K562 (cell line): ENCODE measurements around the gene COX5A. TPM values are rescaled to one million over a fixed set of nuclear protein-coding genes. Genes with fewer than 3 reads are reported as not detected.

Source experiments
- FUS ChIP-seq: fragments of 200-400 bp; formaldehyde crosslinking; optimal IDR thresholded peaks from 2 replicates; pipeline ENCODE3; 2017; ENCODE audit warnings: low read depth, low read length
- POLR2B ChIP-seq: fragments of 450-650 bp; IDR thresholded peaks from 2 replicates; pipeline ENCODE4 v1.6.1; 2018; ENCODE audit warnings: low read depth; ENCODE audit not compliant: partially characterized antibody
- SRSF3 ChIP-seq: fragments of 200-400 bp; formaldehyde crosslinking; IDR thresholded peaks from 2 replicates; pipeline ENCODE4 v1.6.1; 2016; ENCODE audit warnings: mild to moderate bottlenecking, low read length, moderate library complexity; ENCODE audit not compliant: insufficient read depth
- ZNF12 ChIP-seq: sonication (generic); formaldehyde crosslinking; IDR thresholded peaks from 2 replicates; pipeline ENCODE4 v1.4.0; 2020; ENCODE audit warnings: mild to moderate bottlenecking, missing genetic modification reagents
- ZNF121 ChIP-seq: sonication (generic); formaldehyde crosslinking; conservative IDR thresholded peaks from 2 replicates; pipeline ENCODE4 v1.8.0; 2022; ENCODE audit warnings: missing genetic modification reagents
- polyA plus RNA-seq, 8 experiments: library from polyadenylated mRNA; depleted of rRNA in 4 of 8; stranded (reverse) in 5 of 8; unstranded in 3 of 8; fragments of >200 nt; fragmentation: Nextera tagmentation in 2 of 8; fragmentation: Illumina TruSeq in 1 of 8; extraction: Ambion mirVana in 2 of 8; extraction: Trizol in 1 of 8; gene quantifications; 2 replicates each; pipeline versions ENCODE4 v1.2.1 to v1.2.3, GENCODE V29; 2011 to 2014; ENCODE audit warnings: inconsistent platforms in 1 of 8, missing spikeins in 1 of 8
- total RNA-seq, 7 experiments: library from RNA; depleted of rRNA in 6 of 7; stranded (reverse); fragments of >200 nt in 6 of 7; fragmentation: Illumina TruSeq in 2 of 7; extraction: Trizol in 2 of 7; gene quantifications; 2 replicates each; pipeline versions ENCODE4 v1.2.1 to v1.2.3, GENCODE V29; 2011 to 2021; ENCODE audit warnings: low replicate concordance in 1 of 7
- TF ChIP-seq, protein P1 (sequence below): fragments of 450-650 bp; IDR thresholded peaks from 2 replicates; pipeline ENCODE4 v1.6.1; 2016; ENCODE audit warnings: mild to moderate bottlenecking, moderate library complexity
- TF ChIP-seq, protein P2 (sequence below): IDR thresholded peaks from 3 replicates; pipeline ENCODE4 v1.6.1; 2011; ENCODE audit warnings: borderline replicate concordance, mild to moderate bottlenecking, moderate library complexity; ENCODE audit not compliant: insufficient read length; ENCODE audit errors: extremely low read depth
- TF ChIP-seq, protein P3 (sequence below): IDR thresholded peaks from 2 replicates; pipeline ENCODE4 v1.6.1; 2016; ENCODE audit warnings: missing genetic modification characterization, missing compliant biosample characterization
- TF ChIP-seq, protein P4 (sequence below), 2 experiments: IDR thresholded peaks; 2 replicates each; pipeline ENCODE4 v1.6.1; 2011; ENCODE audit warnings: borderline replicate concordance in 1 of 2, control low read depth in 1 of 2, low read depth in 1 of 2, low read length in 1 of 2, mild to moderate bottlenecking in 1 of 2, mixed read lengths in 1 of 2, moderate library complexity in 1 of 2; ENCODE audit not compliant: insufficient read depth in 1 of 2, insufficient read length in 1 of 2, poor library complexity in 1 of 2, severe bottlenecking in 1 of 2; ENCODE audit errors: extremely low read depth in 1 of 2

Gene COX5A
- total and polyA plus RNA-seq, 9 of the 15 experiments (the other 6 are each of a cell fraction or from before 2014, with no cell fraction given), result 86.8 to 553 (median 371) TPM

DNA sequence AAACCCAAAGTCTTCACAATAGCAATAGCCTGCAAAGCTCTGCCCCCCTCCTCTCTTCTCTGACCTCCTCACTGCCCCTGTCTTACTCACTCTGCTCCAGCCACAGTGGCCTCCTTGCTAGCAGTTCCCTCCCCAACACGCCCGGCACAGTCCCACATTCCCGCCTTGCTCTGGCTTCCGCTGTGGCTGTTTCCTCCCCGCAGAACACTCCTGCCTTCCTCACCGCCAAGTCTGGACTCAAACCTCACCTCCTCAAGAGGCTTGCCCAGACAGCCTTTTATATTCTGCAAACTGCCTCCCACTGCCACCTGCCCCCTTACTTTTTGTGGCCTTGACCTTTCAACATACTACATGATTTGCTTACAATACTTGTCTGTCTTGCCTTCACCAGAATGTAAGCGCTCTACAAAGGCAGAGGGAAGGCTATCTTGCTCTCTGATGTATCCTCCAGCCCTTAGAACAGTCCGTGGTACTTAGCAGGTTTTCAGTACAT, 48.4 kb downstream of the COX5A start (continued):
- TF ChIP-seq, protein P1, sequence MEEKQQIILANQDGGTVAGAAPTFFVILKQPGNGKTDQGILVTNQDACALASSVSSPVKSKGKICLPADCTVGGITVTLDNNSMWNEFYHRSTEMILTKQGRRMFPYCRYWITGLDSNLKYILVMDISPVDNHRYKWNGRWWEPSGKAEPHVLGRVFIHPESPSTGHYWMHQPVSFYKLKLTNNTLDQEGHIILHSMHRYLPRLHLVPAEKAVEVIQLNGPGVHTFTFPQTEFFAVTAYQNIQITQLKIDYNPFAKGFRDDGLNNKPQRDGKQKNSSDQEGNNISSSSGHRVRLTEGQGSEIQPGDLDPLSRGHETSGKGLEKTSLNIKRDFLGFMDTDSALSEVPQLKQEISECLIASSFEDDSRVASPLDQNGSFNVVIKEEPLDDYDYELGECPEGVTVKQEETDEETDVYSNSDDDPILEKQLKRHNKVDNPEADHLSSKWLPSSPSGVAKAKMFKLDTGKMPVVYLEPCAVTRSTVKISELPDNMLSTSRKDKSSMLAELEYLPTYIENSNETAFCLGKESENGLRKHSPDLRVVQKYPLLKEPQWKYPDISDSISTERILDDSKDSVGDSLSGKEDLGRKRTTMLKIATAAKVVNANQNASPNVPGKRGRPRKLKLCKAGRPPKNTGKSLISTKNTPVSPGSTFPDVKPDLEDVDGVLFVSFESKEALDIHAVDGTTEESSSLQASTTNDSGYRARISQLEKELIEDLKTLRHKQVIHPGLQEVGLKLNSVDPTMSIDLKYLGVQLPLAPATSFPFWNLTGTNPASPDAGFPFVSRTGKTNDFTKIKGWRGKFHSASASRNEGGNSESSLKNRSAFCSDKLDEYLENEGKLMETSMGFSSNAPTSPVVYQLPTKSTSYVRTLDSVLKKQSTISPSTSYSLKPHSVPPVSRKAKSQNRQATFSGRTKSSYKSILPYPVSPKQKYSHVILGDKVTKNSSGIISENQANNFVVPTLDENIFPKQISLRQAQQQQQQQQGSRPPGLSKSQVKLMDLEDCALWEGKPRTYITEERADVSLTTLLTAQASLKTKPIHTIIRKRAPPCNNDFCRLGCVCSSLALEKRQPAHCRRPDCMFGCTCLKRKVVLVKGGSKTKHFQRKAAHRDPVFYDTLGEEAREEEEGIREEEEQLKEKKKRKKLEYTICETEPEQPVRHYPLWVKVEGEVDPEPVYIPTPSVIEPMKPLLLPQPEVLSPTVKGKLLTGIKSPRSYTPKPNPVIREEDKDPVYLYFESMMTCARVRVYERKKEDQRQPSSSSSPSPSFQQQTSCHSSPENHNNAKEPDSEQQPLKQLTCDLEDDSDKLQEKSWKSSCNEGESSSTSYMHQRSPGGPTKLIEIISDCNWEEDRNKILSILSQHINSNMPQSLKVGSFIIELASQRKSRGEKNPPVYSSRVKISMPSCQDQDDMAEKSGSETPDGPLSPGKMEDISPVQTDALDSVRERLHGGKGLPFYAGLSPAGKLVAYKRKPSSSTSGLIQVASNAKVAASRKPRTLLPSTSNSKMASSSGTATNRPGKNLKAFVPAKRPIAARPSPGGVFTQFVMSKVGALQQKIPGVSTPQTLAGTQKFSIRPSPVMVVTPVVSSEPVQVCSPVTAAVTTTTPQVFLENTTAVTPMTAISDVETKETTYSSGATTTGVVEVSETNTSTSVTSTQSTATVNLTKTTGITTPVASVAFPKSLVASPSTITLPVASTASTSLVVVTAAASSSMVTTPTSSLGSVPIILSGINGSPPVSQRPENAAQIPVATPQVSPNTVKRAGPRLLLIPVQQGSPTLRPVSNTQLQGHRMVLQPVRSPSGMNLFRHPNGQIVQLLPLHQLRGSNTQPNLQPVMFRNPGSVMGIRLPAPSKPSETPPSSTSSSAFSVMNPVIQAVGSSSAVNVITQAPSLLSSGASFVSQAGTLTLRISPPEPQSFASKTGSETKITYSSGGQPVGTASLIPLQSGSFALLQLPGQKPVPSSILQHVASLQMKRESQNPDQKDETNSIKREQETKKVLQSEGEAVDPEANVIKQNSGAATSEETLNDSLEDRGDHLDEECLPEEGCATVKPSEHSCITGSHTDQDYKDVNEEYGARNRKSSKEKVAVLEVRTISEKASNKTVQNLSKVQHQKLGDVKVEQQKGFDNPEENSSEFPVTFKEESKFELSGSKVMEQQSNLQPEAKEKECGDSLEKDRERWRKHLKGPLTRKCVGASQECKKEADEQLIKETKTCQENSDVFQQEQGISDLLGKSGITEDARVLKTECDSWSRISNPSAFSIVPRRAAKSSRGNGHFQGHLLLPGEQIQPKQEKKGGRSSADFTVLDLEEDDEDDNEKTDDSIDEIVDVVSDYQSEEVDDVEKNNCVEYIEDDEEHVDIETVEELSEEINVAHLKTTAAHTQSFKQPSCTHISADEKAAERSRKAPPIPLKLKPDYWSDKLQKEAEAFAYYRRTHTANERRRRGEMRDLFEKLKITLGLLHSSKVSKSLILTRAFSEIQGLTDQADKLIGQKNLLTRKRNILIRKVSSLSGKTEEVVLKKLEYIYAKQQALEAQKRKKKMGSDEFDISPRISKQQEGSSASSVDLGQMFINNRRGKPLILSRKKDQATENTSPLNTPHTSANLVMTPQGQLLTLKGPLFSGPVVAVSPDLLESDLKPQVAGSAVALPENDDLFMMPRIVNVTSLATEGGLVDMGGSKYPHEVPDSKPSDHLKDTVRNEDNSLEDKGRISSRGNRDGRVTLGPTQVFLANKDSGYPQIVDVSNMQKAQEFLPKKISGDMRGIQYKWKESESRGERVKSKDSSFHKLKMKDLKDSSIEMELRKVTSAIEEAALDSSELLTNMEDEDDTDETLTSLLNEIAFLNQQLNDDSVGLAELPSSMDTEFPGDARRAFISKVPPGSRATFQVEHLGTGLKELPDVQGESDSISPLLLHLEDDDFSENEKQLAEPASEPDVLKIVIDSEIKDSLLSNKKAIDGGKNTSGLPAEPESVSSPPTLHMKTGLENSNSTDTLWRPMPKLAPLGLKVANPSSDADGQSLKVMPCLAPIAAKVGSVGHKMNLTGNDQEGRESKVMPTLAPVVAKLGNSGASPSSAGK, result peak; percentile 73
- TF ChIP-seq, protein P2, sequence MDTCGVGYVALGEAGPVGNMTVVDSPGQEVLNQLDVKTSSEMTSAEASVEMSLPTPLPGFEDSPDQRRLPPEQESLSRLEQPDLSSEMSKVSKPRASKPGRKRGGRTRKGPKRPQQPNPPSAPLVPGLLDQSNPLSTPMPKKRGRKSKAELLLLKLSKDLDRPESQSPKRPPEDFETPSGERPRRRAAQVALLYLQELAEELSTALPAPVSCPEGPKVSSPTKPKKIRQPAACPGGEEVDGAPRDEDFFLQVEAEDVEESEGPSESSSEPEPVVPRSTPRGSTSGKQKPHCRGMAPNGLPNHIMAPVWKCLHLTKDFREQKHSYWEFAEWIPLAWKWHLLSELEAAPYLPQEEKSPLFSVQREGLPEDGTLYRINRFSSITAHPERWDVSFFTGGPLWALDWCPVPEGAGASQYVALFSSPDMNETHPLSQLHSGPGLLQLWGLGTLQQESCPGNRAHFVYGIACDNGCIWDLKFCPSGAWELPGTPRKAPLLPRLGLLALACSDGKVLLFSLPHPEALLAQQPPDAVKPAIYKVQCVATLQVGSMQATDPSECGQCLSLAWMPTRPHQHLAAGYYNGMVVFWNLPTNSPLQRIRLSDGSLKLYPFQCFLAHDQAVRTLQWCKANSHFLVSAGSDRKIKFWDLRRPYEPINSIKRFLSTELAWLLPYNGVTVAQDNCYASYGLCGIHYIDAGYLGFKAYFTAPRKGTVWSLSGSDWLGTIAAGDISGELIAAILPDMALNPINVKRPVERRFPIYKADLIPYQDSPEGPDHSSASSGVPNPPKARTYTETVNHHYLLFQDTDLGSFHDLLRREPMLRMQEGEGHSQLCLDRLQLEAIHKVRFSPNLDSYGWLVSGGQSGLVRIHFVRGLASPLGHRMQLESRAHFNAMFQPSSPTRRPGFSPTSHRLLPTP, result no peak
- TF ChIP-seq, protein P3, sequence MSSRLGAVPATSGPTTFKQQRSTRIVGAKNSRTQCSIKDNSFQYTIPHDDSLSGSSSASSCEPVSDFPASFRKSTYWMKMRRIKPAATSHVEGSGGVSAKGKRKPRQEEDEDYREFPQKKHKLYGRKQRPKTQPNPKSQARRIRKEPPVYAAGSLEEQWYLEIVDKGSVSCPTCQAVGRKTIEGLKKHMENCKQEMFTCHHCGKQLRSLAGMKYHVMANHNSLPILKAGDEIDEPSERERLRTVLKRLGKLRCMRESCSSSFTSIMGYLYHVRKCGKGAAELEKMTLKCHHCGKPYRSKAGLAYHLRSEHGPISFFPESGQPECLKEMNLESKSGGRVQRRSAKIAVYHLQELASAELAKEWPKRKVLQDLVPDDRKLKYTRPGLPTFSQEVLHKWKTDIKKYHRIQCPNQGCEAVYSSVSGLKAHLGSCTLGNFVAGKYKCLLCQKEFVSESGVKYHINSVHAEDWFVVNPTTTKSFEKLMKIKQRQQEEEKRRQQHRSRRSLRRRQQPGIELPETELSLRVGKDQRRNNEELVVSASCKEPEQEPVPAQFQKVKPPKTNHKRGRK (tag), result no peak
- no peak for TF ChIP-seq SRSF3
- TF ChIP-seq ZNF12 (CRISPR knock-in tag), result 0 out of 2 replicates have a peak, but pooled peaks have one; percentile 26
- TF ChIP-seq POLR2B, result no peak
- TF ChIP-seq, protein P4, sequence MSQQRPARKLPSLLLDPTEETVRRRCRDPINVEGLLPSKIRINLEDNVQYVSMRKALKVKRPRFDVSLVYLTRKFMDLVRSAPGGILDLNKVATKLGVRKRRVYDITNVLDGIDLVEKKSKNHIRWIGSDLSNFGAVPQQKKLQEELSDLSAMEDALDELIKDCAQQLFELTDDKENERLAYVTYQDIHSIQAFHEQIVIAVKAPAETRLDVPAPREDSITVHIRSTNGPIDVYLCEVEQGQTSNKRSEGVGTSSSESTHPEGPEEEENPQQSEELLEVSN (IDR thresholded peaks at IDR 0.05; ENCODE audit: borderline replicate concordance in 1 of 2, extremely low read depth in 1 of 2, insufficient read depth in 1 of 2, insufficient read length in 1 of 2, low read depth in 1 of 2, low read length in 1 of 2, poor library complexity in 1 of 2, severe bottlenecking in 1 of 2), result peak; percentile 91 to 94
- no peak for TF ChIP-seq ZNF121 (CRISPR knock-in tag)
- no peak for TF ChIP-seq FUS
